Measurements from ENCODE around the gene TNFRSF9.
A peak's percentile ranks its signal among the peaks of the same experiment; 100 is the strongest.
"Not testable (repeated sequence)": the region's sequence is repeated elsewhere in the genome, so short reads cannot be mapped to it uniquely, and the experiment has no call there.

Gene TNFRSF9

GRCh38 chr1:7940745-7941436 lies at the start of gene TNFRSF9:
Gene TNFRSF9, minus strand, starts transcription at chr1:7940839. Its CDS starts 845 bp downstream, at chr1:7939994.
- DNase-seq = peak; percentile 72

GRCh38 chr1:7989762-7990428 lies 49.3 kb upstream of the TNFRSF9 start:
- DNase-seq = no peak

- no peak for DNase-seq
Observed at GRCh38 chr1:7988576-7988975, 47.9 kb upstream of the TNFRSF9 start.

GRCh38 chr1:7987528-7987927 lies 46.9 kb upstream of the TNFRSF9 start:
- DNase-seq = no peak

GRCh38 chr1:7985851-7986612 lies 45.4 kb upstream of the TNFRSF9 start:
- no peak for DNase-seq

- DNase-seq = no peak
Observed at GRCh38 chr1:7984811-7985210, 44.2 kb upstream of the TNFRSF9 start.

- DNase-seq = no peak
Observed at GRCh38 chr1:7983086-7983778, 42.6 kb upstream of the TNFRSF9 start.

- no peak for DNase-seq
Observed at GRCh38 chr1:7980984-7981383, 40.3 kb upstream of the TNFRSF9 start.

GRCh38 chr1:7975212-7975865 lies 34.7 kb upstream of the TNFRSF9 start:
- peak; percentile 28 for DNase-seq

- no peak for DNase-seq
Observed at GRCh38 chr1:7973086-7973485, 32.4 kb upstream of the TNFRSF9 start.

- no peak for DNase-seq
Observed at GRCh38 chr1:7972285-7972684, 31.6 kb upstream of the TNFRSF9 start.

- DNase-seq = no peak
Observed at GRCh38 chr1:7971024-7971423, 30.4 kb upstream of the TNFRSF9 start.

GRCh38 chr1:7970246-7970645 lies 29.6 kb upstream of the TNFRSF9 start:
- DNase-seq = no peak

- no peak for DNase-seq
Observed at GRCh38 chr1:7967651-7968050, 27.0 kb upstream of the TNFRSF9 start.

- no peak for DNase-seq
Observed at GRCh38 chr1:7967196-7967595, 26.6 kb upstream of the TNFRSF9 start.

- DNase-seq = no peak
Observed at GRCh38 chr1:7964476-7964875, 23.8 kb upstream of the TNFRSF9 start.

- DNase-seq = not testable (repeated sequence)
Observed at GRCh38 chr1:7963841-7964240, 23.2 kb upstream of the TNFRSF9 start.

GRCh38 chr1:7963378-7963730 lies 22.7 kb upstream of the TNFRSF9 start:
- DNase-seq = not testable (repeated sequence)

- DNase-seq = no peak
Observed at GRCh38 chr1:7962636-7963377, 22.2 kb upstream of the TNFRSF9 start.

- peak; percentile 72 for DNase-seq
Observed at GRCh38 chr1:7962014-7962335, 21.3 kb upstream of the TNFRSF9 start.

- peak; percentile 100 for DNase-seq
Observed at GRCh38 chr1:7961216-7962013, 20.8 kb upstream of the TNFRSF9 start, which contains the start of gene PARK7. Gene PARK7, plus strand, starts transcription at chr1:7961711. Its CDS starts 1,075 bp downstream, at chr1:7962786.

All from CD4-positive, alpha-beta T cell treated with Interleukin-21 for 1 hour (primary cell).